ENCODE measurements around the gene SCUBE3. TPM values are rescaled to one million over a fixed set of nuclear protein-coding genes. Genes with fewer than 3 reads are reported as not detected.

The SCUBE3 gene
- total and polyA plus RNA-seq, 2 donors: 0.09 to 0.14 TPM

DNA sequence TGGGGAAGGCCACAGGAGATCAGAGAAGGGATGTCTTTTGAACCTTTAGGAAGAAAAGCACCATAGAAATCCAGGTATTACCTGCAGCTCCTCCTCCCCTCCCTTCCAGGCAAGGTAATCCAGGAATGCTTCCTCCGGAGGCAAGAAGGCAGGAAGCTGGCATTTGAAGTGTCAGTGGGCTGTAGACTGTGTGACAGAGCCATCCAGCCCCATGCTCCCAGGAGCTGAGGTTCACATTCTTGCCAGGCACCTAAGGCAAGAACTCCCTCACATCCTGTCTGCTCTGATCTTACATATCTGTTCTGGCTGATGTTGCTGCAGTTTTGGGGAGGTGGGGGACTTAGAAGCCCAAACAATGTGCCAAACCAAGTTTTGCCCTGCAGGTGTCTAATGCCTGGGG lies 27.8 kb upstream of the SCUBE3 start:
- H3K4me3 ChIP-seq (ENCODE audit: low read length in 2 of 2): no peak overlapping the region
- DNase-seq (ENCODE audit: low read depth in 6 of 9, low spot score in 9 of 9): no peak
- H3K4me1 ChIP-seq (ENCODE audit: control insufficient read depth in 2 of 2, insufficient read depth in 2 of 2, low read length in 2 of 2): peaks cover 0 to 5% of the 10 kb centered on the region in 2 donors
- H3K27me3 ChIP-seq (ENCODE audit: control insufficient read depth in 2 of 2, insufficient read depth in 1 of 2, low read length in 1 of 2): peaks cover 2 to 43% of the 10 kb centered on the region in 2 donors
- no peaks in the 10 kb centered on the region for H3K36me3 ChIP-seq (ENCODE audit: control insufficient read depth in 2 of 2, insufficient read depth in 2 of 2, low read length in 1 of 2)
- H3K27ac ChIP-seq (ENCODE audit: low read depth in 1 of 2, low read length in 1 of 2): no peak overlapping the region
- 88% methylated on average over 1 of the region's 1 CpG for WGBS
- H3K9me3 ChIP-seq (ENCODE audit: control insufficient read depth in 2 of 2, insufficient read depth in 1 of 2, low read length in 1 of 2): no peaks in the 10 kb centered on the region

DNA sequence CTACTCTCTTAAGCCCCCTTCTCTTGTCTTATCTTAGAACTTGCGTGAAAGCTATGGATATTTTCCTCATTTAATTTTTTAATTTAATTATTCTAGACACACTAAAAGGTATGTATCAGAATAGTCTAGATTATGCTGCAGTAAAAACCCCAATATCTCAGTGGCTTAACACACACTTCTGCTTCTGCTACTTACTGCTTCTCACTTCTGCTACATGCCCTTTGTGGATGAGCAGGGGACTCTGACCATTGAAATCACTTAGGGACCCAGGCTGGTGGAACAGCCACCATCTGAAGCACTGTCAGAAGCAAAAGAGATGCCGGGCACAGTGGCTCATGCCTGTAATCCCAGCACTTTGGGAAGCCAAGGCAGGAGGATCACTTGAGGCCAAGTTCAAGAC lies 27.2 kb upstream of the SCUBE3 start:
- Histone ChIP-seq H3K4me1 (ENCODE audit: control insufficient read depth in 2 of 2, insufficient read depth in 2 of 2, low read length in 2 of 2) (peaks cover 0 to 5% of the 10 kb centered on the region in 2 donors), H3K36me3 (ENCODE audit: control insufficient read depth in 2 of 2, insufficient read depth in 2 of 2, low read length in 1 of 2) (no peaks in the 10 kb centered on the region), H3K4me3 (ENCODE audit: low read length in 2 of 2) (no peak overlapping the region), H3K27me3 (ENCODE audit: control insufficient read depth in 2 of 2, insufficient read depth in 1 of 2, low read length in 1 of 2) (peaks cover 2 to 38% of the 10 kb centered on the region in 2 donors), H3K9me3 (ENCODE audit: control insufficient read depth in 2 of 2, insufficient read depth in 1 of 2, low read length in 1 of 2) (no peaks in the 10 kb centered on the region), H3K27ac (ENCODE audit: low read depth in 1 of 2, low read length in 1 of 2) (no peak overlapping the region)
- WGBS: 97% methylated on average over 2 of the region's 2 CpGs
- no peak for DNase-seq (ENCODE audit: low read depth in 6 of 9, low spot score in 9 of 9)

DNA sequence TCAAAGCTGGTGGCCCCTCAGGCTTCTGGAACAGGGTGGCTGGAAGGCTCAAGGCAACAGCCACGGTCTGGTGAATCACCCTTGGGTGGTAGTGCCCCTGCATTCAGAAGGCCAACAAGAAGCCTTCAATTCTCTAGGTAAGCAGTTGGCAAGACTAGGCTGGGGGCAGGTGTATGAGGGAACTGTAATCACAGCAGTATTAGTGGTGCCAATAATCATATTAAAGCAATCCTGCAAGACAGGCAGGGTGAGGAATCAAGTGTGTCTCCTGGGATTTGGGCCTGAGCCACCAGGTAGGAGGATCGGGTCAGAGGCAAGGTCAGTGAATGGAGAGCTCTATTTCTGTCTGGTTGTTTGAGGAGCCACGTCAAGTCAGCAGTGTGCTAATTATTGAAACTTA lies 24.9 kb upstream of the SCUBE3 start:
- Histone ChIP-seq H3K9me3 (ENCODE audit: control insufficient read depth in 2 of 2, insufficient read depth in 1 of 2, low read length in 1 of 2) (no peaks in the 10 kb centered on the region), H3K27ac (ENCODE audit: low read depth in 1 of 2, low read length in 1 of 2) (no peak overlapping the region), H3K27me3 (ENCODE audit: control insufficient read depth in 2 of 2, insufficient read depth in 1 of 2, low read length in 1 of 2) (peaks cover 0 to 18% of the 10 kb centered on the region in 2 donors), H3K36me3 (ENCODE audit: control insufficient read depth in 2 of 2, insufficient read depth in 2 of 2, low read length in 1 of 2) (no peaks in the 10 kb centered on the region), H3K4me3 (ENCODE audit: low read length in 2 of 2) (no peak overlapping the region), H3K4me1 (ENCODE audit: control insufficient read depth in 2 of 2, insufficient read depth in 2 of 2, low read length in 2 of 2) (no peaks in the 10 kb centered on the region)
- 90% methylated on average over 3 of the region's 3 CpGs for WGBS
- DNase-seq (ENCODE audit: low read depth in 6 of 9, low spot score in 9 of 9): no peak

DNA sequence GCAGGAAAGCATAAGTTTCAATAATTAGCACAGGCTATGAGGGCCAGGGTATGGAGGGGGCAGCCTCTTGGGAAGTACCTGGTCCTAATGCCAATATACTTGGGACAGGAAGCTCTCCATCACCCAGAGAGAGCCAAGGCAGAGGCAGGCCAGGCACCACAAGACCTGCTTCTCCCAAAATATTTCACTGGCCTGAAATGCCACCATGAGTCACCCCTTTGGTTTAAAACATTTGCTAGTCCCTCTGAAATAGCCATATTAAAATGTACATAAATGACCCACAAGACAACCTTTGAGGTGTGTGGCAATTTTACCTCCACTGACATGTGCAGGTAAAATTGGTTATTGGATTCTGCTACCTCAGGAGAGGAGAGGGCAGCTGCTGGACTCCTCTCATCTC lies 23.4 kb upstream of the SCUBE3 start:
- Histone ChIP-seq H3K27ac (ENCODE audit: low read depth in 1 of 2, low read length in 1 of 2) (no peak overlapping the region), H3K4me1 (ENCODE audit: control insufficient read depth in 2 of 2, insufficient read depth in 2 of 2, low read length in 2 of 2) (no peaks in the 10 kb centered on the region)

DNA sequence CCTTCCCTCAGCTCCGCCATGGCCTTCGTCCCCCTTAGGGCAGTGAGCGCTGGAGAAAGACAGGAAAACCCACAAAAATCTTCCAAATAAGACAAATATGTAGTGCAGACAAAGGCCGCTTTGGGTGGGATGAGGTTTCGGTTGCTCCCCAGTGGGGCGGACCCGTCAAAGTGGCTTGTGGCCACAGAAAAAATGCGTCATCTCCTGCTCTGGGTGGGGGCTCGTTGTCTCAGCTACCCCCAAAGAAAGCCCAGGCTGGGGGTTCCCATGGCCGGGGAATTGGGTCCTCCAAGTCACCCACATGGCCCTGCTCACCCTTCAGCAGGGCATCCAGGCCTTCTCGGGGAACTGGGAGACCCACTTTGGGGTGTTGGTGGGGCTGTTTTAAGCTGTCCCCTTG lies 21.9 kb upstream of the SCUBE3 start:
- Histone ChIP-seq H3K36me3 (ENCODE audit: control insufficient read depth in 2 of 2, insufficient read depth in 2 of 2, low read length in 1 of 2) (no peaks in the 10 kb centered on the region), H3K9me3 (ENCODE audit: control insufficient read depth in 2 of 2, insufficient read depth in 1 of 2, low read length in 1 of 2) (no peaks in the 10 kb centered on the region), H3K4me3 (ENCODE audit: low read length in 2 of 2) (no peak overlapping the region), H3K27me3 (ENCODE audit: control insufficient read depth in 2 of 2, insufficient read depth in 1 of 2, low read length in 1 of 2) (peaks cover 0 to 5% of the 10 kb centered on the region in 2 donors), H3K27ac (ENCODE audit: low read depth in 1 of 2, low read length in 1 of 2) (no peak overlapping the region), H3K4me1 (ENCODE audit: control insufficient read depth in 2 of 2, insufficient read depth in 2 of 2, low read length in 2 of 2) (no peaks in the 10 kb centered on the region)
- WGBS: 98% methylated on average over 11 of the region's 11 CpGs
- DNase-seq (ENCODE audit: low read depth in 6 of 9, low spot score in 9 of 9): no peak

More for the DNA sequence above, 23.4 kb upstream of the SCUBE3 start:
- Histone ChIP-seq H3K36me3 (ENCODE audit: control insufficient read depth in 2 of 2, insufficient read depth in 2 of 2, low read length in 1 of 2) (no peaks in the 10 kb centered on the region), H3K9me3 (ENCODE audit: control insufficient read depth in 2 of 2, insufficient read depth in 1 of 2, low read length in 1 of 2) (no peaks in the 10 kb centered on the region), H3K4me3 (ENCODE audit: low read length in 2 of 2) (no peak overlapping the region), H3K27me3 (ENCODE audit: control insufficient read depth in 2 of 2, insufficient read depth in 1 of 2, low read length in 1 of 2) (peaks cover 0 to 9% of the 10 kb centered on the region in 2 donors)
- DNase-seq (ENCODE audit: low read depth in 6 of 9, low spot score in 9 of 9): no peak

DNA sequence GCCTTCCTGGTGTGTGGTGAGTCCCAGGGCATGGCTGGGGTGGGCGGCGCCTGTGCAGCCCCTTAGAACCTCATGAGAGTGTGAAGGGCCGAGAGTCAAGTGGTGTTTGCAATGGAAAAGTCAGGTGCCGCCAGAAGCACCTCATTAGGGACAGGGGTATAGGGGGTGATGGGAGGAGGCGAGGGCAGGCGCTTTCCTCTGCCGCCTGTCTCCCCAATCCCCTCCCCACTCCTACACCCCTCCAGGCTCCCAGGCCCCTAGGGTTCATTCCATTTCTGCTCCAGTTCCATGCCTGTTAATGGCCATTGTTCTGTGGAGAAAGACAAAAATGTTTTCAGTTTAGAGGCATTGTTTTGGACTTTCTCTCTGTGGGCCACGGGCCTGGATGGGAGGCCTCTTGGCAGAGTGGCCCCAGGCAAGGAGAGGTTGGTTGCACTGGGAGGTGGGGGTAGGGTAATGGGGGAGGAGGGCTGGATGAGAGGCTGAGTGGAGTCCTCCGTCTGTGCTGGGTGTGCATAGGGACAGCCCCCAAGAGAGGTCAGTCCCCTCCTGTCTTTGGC lies 21.4 kb upstream of the SCUBE3 start:
- no peak overlapping the region for H3K27ac ChIP-seq (ENCODE audit: low read depth in 1 of 2, low read length in 1 of 2)
- no peaks in the 10 kb centered on the region for H3K36me3 ChIP-seq (ENCODE audit: control insufficient read depth in 2 of 2, insufficient read depth in 2 of 2, low read length in 1 of 2)
- H3K27me3 ChIP-seq (ENCODE audit: control insufficient read depth in 2 of 2, insufficient read depth in 1 of 2, low read length in 1 of 2): peaks cover 0 to 3% of the 10 kb centered on the region in 2 donors
- no peaks in the 10 kb centered on the region for H3K9me3 ChIP-seq (ENCODE audit: control insufficient read depth in 2 of 2, insufficient read depth in 1 of 2, low read length in 1 of 2)
- DNase-seq (ENCODE audit: low read depth in 6 of 9, low spot score in 9 of 9): no peak
- H3K4me3 ChIP-seq (ENCODE audit: low read length in 2 of 2): no peak overlapping the region
- WGBS: 91% methylated on average over 9 of the region's 9 CpGs
- H3K4me1 ChIP-seq (ENCODE audit: control insufficient read depth in 2 of 2, insufficient read depth in 2 of 2, low read length in 2 of 2): no peaks in the 10 kb centered on the region

DNA sequence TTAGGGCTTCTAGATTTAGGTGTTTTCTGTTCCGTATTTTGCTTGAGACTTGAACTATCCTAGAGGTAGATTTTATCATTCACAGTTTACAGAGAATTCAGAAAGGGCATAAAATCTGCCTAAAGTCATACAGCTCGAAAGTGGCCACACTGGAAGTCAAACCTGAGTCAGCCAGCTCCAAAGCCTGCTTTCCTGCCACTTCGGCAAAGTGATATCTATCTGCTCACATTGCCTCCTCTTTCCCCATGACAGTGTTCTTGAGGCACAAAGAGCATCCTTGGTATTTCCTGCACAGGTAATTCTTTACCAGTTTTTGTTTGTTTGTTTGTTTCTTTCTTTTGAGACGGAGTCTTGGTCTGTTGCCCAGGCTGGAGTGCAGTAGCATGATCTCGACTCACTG lies 19.4 kb upstream of the SCUBE3 start:
- 94% methylated on average over 5 of the region's 5 CpGs for WGBS
- Histone ChIP-seq H3K4me1 (ENCODE audit: control insufficient read depth in 2 of 2, insufficient read depth in 2 of 2, low read length in 2 of 2) (no peaks in the 10 kb centered on the region), H3K27me3 (ENCODE audit: control insufficient read depth in 2 of 2, insufficient read depth in 1 of 2, low read length in 1 of 2) (peaks cover 0 to 3% of the 10 kb centered on the region in 2 donors), H3K36me3 (ENCODE audit: control insufficient read depth in 2 of 2, insufficient read depth in 2 of 2, low read length in 1 of 2) (no peaks in the 10 kb centered on the region), H3K27ac (ENCODE audit: low read depth in 1 of 2, low read length in 1 of 2) (no peak overlapping the region), H3K4me3 (ENCODE audit: low read length in 2 of 2) (no peak overlapping the region), H3K9me3 (ENCODE audit: control insufficient read depth in 2 of 2, insufficient read depth in 1 of 2, low read length in 1 of 2) (no peaks in the 10 kb centered on the region)
- DNase-seq (ENCODE audit: low read depth in 6 of 9, low spot score in 9 of 9): no peak

DNA sequence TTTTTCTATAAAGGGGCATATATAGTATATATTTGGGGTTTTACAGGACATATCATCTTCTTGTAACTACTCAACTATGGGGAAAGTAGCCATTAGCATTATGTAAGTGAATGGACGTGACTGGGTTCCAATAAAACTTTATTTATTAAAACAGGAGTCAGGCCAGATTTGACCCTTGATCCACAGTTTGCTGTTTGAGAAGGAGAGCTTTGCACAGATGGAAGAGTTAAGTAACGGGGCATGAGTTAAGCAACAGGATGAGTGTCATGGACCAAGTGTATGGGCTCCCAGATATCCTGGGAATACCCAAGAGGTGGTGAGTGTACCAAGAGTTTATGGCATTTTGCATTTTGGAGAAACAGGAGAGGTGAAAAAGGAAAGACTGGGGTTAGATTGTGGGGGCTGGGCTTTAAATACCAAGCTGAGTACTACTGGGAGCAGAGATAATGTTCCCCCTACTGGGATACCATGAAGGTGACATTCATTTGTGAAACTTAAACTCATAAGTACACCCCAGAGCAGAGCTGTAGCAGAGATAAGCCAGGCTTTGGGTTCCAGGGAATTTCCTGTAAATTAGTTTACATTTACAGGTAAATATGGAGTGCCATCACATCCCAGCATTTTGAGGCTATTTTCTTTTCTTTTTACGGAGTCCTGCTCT lies 18.5 kb upstream of the SCUBE3 start:
- peaks cover 0 to 5% of the 10 kb centered on the region in 2 donors for H3K27me3 ChIP-seq (ENCODE audit: control insufficient read depth in 2 of 2, insufficient read depth in 1 of 2, low read length in 1 of 2)
- H3K36me3 ChIP-seq (ENCODE audit: control insufficient read depth in 2 of 2, insufficient read depth in 2 of 2, low read length in 1 of 2): no peaks in the 10 kb centered on the region
- H3K9me3 ChIP-seq (ENCODE audit: control insufficient read depth in 2 of 2, insufficient read depth in 1 of 2, low read length in 1 of 2): no peaks in the 10 kb centered on the region
- no peak for DNase-seq (ENCODE audit: low read depth in 6 of 9, low spot score in 9 of 9)
- H3K4me1 ChIP-seq (ENCODE audit: control insufficient read depth in 2 of 2, insufficient read depth in 2 of 2, low read length in 2 of 2): no peaks in the 10 kb centered on the region
- no peak overlapping the region for H3K4me3 ChIP-seq (ENCODE audit: low read length in 2 of 2)
- H3K27ac ChIP-seq (ENCODE audit: low read depth in 1 of 2, low read length in 1 of 2): no peak overlapping the region
- 97% methylated on average over 3 of the region's 3 CpGs for WGBS

DNA sequence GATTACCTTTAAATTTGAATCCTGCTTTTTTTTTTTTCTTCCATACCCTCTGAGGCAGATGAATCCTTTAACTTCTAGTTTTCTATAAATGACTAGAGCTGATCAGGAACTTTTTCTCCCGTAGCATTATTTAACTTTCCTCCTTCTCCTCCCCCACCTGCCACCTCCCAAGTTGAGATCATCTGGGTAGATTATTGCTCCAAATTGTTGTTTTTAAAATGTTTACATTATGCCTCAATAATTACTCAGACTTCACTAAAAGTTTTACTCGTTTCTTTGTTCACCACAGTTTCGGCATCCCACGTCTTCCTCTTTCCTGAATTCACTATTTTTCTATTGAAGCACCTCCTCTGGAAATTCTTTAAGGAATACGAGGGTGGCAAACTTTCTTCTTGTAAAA lies 16.6 kb upstream of the SCUBE3 start:
- Histone ChIP-seq H3K36me3 (ENCODE audit: control insufficient read depth in 2 of 2, insufficient read depth in 2 of 2, low read length in 1 of 2) (no peaks in the 10 kb centered on the region), H3K9me3 (ENCODE audit: control insufficient read depth in 2 of 2, insufficient read depth in 1 of 2, low read length in 1 of 2) (no peaks in the 10 kb centered on the region), H3K4me1 (ENCODE audit: control insufficient read depth in 2 of 2, insufficient read depth in 2 of 2, low read length in 2 of 2) (no peaks in the 10 kb centered on the region), H3K4me3 (ENCODE audit: low read length in 2 of 2) (no peak overlapping the region), H3K27ac (ENCODE audit: low read depth in 1 of 2, low read length in 1 of 2) (no peak overlapping the region), H3K27me3 (ENCODE audit: control insufficient read depth in 2 of 2, insufficient read depth in 1 of 2, low read length in 1 of 2) (peaks cover 0 to 2% of the 10 kb centered on the region in 2 donors)
- no peak for DNase-seq (ENCODE audit: low read depth in 6 of 9, low spot score in 9 of 9)
- 93% methylated on average over 5 of the region's 5 CpGs for WGBS

Data from thymus (tissue), 11 donors.